Cardiac fibroblast (primary cell): Measurements from ENCODE around the gene DCDC2.

Source experiments
- DNase-seq, 2 donors: peaks; one replicate each; pipeline versions ENCODE4 v3.0.0 to v3.0.0-alpha.2; 2010; ENCODE audit warnings: low read depth in 2 of 2
- H3K4me3 ChIP-seq, 2 donors: replicated peaks in 1 of 2; 1 replicate in 1 of 2; 2 replicates in 1 of 2; pipeline ENCODE4 v1.5.1; 2011; ENCODE audit warnings: low read depth in 2 of 2, low read length in 2 of 2, mild to moderate bottlenecking in 2 of 2, moderate library complexity in 1 of 2
- TF ChIP-seq, protein P1 (sequence below): IDR thresholded peaks from one replicate; pipeline ENCODE4 v1.5.1; 2011; ENCODE audit warnings: low read depth, mild to moderate bottlenecking, low read length, inconsistent platforms

Gene DCDC2

DNA sequence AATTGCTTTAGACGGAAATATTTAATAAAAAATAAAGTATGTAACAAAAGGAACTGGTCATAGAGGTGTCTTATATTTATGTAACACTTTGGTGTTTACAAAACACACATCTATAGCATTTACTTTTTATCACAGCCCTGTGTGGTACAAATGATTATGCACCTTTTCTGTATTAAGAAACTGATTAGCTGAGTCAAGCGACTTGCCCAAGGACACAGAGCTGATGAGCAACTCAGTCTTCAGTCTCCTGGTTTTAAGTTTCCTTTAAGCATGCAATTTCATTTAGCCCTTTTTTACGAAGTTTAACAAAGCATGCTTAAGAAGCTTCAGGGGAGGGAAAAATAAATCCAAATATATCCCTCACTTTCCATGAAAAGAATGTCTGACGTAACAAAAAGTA is 2.5 kb downstream of the DCDC2 start:
- no peak overlapping the region for H3K4me3 ChIP-seq
- no peak for DNase-seq
- TF ChIP-seq, protein P1, sequence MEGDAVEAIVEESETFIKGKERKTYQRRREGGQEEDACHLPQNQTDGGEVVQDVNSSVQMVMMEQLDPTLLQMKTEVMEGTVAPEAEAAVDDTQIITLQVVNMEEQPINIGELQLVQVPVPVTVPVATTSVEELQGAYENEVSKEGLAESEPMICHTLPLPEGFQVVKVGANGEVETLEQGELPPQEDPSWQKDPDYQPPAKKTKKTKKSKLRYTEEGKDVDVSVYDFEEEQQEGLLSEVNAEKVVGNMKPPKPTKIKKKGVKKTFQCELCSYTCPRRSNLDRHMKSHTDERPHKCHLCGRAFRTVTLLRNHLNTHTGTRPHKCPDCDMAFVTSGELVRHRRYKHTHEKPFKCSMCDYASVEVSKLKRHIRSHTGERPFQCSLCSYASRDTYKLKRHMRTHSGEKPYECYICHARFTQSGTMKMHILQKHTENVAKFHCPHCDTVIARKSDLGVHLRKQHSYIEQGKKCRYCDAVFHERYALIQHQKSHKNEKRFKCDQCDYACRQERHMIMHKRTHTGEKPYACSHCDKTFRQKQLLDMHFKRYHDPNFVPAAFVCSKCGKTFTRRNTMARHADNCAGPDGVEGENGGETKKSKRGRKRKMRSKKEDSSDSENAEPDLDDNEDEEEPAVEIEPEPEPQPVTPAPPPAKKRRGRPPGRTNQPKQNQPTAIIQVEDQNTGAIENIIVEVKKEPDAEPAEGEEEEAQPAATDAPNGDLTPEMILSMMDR = no peak

DNA sequence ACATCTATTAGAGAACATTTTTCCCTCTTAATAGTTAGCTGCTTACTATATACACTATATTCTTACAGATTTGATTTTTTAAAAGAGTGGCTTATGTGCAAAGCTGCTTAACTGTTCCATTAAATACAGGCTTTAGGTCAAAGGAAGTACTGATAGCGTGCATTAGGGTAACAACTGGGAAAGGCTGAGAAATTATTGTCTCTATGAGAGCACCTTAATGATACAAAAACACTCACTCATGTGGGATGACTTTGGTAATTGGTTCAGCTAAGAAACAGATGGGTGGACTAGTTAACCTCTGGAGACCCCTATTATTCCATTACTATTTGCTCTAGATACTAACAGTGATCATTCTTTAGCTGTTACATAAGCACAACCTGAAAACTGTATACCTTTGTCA is 4.0 kb downstream of the DCDC2 start:
- TF ChIP-seq, protein P1 = no peak
- H3K4me3 ChIP-seq = no peak overlapping the region
- no peak for DNase-seq

DNA sequence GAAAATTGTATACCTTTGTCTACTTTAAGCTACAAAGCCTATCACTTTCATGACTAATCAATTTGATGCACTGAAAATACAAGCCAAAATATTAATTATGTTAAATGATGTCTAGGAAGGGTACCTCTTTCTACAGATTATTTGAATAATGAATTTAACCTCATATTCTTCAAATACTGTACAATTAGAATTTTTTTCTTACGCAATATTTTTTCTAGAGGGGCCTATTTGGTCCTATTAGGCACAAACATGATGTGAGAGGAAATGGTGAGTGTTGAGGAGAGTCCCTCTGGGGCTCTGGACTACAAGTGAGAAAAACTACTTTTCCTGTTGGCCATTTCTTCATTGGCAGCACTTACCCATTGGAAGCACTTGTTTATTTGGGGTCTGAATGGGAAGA is 5.4 kb downstream of the DCDC2 start:
- DNase-seq = no peak
- no peak overlapping the region for H3K4me3 ChIP-seq
- TF ChIP-seq, protein P1 = no peak

DNA sequence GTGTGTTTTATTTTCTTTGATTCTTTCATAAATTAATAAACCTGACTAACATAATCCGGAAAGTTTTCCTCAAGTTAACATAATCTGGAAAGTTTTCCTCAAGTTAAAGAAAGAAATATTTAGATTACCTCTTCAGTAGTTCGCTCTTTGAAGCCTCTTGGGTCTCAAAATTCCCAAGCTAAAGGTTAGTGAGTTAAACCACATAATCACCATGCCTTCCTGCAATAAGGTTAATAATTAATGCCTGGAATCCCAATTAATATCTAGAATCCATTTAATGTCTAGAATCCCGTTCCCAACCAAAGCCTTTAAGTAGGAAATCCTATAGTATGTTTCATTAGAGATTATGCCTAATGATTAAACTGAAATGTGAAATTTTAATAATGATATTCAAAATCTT is 12.9 kb downstream of the DCDC2 start:
- TF ChIP-seq, protein P1 = no peak
- no peak overlapping the region for H3K4me3 ChIP-seq
- DNase-seq = no peak

DNA sequence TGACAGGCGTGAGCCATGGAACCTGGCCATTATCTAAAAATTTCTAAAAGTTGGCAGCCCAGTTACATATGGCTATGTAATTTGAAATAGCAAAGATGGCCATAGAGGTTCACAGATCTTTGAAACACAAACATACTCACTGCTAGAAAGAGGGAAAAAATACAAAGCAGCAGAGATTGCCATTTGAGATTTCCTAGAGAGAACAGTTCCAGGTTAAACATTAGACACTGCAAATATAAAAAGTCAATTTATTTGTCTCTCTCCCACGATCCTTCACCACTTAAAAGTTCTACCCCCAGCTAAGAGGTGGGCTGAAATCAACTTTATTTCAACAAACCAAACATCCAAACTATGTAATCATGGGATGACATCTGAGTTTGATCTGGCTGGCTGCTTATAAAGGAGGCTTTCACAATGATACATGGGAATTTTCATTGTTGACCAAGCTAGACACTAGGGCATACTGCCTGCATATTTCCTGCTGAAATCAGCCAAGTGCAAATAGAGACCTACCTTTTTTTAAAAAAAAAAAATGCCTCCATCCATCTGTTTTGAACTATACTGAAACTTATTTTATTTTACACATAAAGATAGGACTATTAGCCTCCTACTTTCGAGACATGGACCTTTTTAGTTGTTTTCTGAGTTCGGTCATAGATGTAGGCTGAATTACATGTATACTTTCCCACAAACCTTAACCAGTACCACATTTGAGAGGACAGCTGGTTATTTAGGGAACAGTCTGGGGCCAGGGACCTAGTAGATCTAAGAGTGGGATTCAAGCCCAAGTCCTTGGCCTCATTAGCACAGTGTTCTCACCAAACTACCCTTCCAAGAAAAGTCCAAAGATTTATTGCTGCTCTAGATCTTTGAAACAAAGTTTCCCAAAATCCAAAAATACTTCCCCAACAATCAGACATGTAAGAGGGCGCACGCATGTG is 16.6 kb downstream of the DCDC2 start:
- no peak overlapping the region for H3K4me3 ChIP-seq
- peak in 1 of 2 donors; percentile 27 for DNase-seq
- TF ChIP-seq, protein P1 = no peak

DNA sequence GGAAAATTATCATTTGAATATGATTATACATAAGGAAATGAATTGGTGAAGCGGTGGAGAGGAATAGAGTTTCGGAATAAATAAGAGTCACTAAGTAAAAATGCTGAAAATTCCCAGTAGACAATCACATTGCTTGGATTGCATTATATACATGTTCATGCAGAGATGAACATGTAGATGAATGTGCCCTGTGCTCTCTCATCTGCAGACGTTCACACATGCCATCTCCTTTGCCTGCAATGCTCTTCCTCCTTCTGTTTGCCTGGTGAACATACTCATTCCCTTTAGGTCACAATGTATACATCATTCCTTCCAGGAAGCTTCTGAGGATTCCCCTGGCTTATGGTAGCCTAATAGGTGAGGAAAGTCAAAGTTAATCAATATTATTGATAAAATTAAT is 17.9 kb downstream of the DCDC2 start:
- DNase-seq = no peak
- no peak overlapping the region for H3K4me3 ChIP-seq
- TF ChIP-seq, protein P1 = no peak
